Endothelial cell (in vitro differentiated cells): Measurements from ENCODE around the gene GLI2. TPM values are rescaled to one million over a fixed set of nuclear protein-coding genes. Genes with fewer than 3 reads are reported as not detected.

Source experiments
- DNase-seq: peaks from one replicate; pipeline ENCODE4 v3.0.0; 2021; ENCODE audit warnings: low spot score
- H3K27ac Mint-ChIP-seq: one replicate; pipeline ENCODE4 v1.8.0; 2021; ENCODE audit warnings: mixed read lengths, inconsistent platforms; ENCODE audit not compliant: unreplicated experiment
- H3K27me3 Mint-ChIP-seq: one replicate; pipeline ENCODE4 v1.8.0; 2021; ENCODE audit warnings: mild to moderate bottlenecking, moderate library complexity, mixed read lengths, inconsistent platforms; ENCODE audit not compliant: unreplicated experiment
- H3K36me3 Mint-ChIP-seq: one replicate; pipeline ENCODE4 v1.8.0; 2021; ENCODE audit warnings: mild to moderate bottlenecking, low read depth, mixed read lengths, inconsistent platforms; ENCODE audit not compliant: unreplicated experiment
- H3K4me1 Mint-ChIP-seq: one replicate; pipeline ENCODE4 v1.8.0; 2021; ENCODE audit warnings: mild to moderate bottlenecking, mixed read lengths, inconsistent platforms; ENCODE audit not compliant: unreplicated experiment
- H3K4me3 Mint-ChIP-seq: one replicate; pipeline ENCODE4 v1.8.0; 2021; ENCODE audit warnings: mild to moderate bottlenecking, mixed read lengths, inconsistent platforms; ENCODE audit not compliant: unreplicated experiment
- H3K9me3 Mint-ChIP-seq: one replicate; pipeline ENCODE4 v1.8.0; 2021; ENCODE audit warnings: mixed read lengths, inconsistent platforms; ENCODE audit not compliant: unreplicated experiment
- total RNA-seq: library from RNA; stranded (reverse); fragmentation: NEBNext Ultra II Directional; extraction: Animal tissue kit (Norgen Biotek cat#: 25700); gene quantifications from one replicate; pipeline ENCODE4 v1.2.1, GENCODE V29; 2021; ENCODE audit not compliant: unreplicated experiment
- TF ChIP-seq, protein P1 (sequence below): fragments of 200-600 bp; sonication (generic); IDR thresholded peaks from one replicate; pipeline ENCODE4 v1.5.0; 2021; ENCODE audit warnings: antibody characterized with exemption; ENCODE audit not compliant: unreplicated experiment

The GLI2 gene
- total RNA-seq, 1 donor from 2014 or later, result 1.2 TPM

DNA sequence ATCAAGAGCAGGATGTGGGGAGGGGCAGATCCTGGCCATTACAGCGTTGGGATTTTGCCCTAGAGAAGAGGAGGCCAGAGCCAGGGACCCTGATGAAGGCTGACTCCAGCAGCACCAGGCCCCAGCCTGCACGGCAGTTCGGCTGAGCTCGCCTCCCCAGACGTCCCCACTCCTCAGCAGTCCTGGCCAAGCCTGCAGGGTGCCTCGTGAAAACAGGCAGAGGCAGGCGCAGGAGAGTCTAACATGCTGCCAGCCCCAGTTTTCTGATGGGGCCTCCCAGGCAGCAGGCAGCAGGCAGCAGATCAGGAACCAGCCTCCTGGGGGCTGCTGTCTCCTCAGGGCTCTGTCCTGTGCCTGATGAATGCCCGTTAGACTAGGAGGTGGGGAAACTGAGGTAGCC, 19.7 kb upstream of the GLI2 start:
- Mint-ChIP-seq H3K4me3 (no peak overlapping the region), H3K4me1 (no peaks in the 10 kb centered on the region), H3K27ac (no peak overlapping the region), H3K27me3 (peaks cover 2% of the 10 kb centered on the region), H3K36me3 (no peaks in the 10 kb centered on the region), H3K9me3 (no peaks in the 10 kb centered on the region)
- no peak for DNase-seq
- TF ChIP-seq, protein P1, sequence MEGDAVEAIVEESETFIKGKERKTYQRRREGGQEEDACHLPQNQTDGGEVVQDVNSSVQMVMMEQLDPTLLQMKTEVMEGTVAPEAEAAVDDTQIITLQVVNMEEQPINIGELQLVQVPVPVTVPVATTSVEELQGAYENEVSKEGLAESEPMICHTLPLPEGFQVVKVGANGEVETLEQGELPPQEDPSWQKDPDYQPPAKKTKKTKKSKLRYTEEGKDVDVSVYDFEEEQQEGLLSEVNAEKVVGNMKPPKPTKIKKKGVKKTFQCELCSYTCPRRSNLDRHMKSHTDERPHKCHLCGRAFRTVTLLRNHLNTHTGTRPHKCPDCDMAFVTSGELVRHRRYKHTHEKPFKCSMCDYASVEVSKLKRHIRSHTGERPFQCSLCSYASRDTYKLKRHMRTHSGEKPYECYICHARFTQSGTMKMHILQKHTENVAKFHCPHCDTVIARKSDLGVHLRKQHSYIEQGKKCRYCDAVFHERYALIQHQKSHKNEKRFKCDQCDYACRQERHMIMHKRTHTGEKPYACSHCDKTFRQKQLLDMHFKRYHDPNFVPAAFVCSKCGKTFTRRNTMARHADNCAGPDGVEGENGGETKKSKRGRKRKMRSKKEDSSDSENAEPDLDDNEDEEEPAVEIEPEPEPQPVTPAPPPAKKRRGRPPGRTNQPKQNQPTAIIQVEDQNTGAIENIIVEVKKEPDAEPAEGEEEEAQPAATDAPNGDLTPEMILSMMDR, result no peak

DNA sequence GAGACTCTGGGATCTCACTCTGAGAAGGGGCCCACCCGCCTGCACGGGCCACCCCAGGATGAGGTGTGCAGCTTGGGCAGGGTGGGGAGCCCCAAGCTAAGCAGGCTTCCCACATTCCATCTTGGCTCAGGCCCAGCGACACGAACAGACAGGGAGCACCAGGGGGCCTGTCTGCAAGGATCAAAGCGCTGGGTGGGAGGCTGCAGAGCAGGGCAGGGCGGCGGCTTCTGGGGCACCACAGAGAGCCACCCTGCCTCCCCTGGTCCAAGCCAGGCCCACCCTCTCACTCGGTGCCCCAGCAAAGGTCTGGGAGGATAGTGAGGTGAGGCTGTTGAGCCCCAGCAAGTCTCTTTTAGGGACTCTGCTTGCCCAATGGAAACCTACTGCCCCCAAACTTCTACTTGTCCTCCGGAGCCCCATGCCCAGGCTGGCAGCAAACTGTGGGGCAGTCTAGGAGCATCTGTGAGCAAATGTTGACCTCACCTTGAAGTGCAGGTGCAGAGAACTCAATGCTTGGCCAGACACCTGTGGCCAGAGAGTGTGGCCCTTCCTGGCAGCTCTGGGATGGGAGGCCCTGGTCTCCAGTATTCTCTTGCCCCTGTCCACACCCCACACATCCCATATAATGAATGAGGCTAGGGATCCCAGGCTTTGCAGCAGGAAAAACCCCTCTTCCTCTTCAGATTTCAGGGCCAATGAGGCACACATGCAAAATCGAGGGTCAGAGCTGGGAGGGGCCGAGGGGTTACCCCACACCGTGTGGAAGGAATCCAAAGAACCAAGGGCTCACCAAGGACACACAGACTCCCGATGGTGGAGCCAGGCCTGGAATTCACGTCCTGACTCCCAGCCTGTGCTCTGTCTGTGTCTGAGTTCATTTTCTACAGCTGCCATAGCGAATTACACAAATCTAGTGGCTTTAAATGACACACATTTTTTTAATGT, 18.8 kb upstream of the GLI2 start:
- H3K9me3 Mint-ChIP-seq, result no peaks in the 10 kb centered on the region
- H3K36me3 Mint-ChIP-seq, result no peaks in the 10 kb centered on the region
- DNase-seq, result no peak
- TF ChIP-seq, protein P1, result no peak
- peaks cover 2% of the 10 kb centered on the region for H3K27me3 Mint-ChIP-seq
- no peak overlapping the region for H3K27ac Mint-ChIP-seq
- H3K4me3 Mint-ChIP-seq, result no peak overlapping the region
- no peaks in the 10 kb centered on the region for H3K4me1 Mint-ChIP-seq

DNA sequence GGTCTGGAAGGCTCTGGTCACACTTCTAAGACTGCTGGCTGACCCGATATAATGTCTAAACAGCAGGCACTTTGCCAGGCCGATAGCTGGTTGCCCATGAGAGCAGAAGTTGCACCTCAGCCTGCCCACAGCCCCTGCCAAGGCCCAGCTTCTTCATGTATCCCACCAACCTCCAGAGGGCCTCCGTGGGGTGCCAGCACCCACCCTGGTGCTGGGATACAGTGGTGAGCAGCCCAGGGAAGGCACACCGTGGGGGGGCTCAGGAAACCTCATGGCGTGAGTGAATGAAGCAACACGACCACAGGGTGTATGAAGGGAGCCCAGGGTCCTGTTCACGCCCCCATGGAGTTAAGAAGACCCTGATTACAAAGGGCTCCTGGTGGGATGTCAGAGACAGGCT, 16.2 kb upstream of the GLI2 start:
- DNase-seq, result no peak

DNA sequence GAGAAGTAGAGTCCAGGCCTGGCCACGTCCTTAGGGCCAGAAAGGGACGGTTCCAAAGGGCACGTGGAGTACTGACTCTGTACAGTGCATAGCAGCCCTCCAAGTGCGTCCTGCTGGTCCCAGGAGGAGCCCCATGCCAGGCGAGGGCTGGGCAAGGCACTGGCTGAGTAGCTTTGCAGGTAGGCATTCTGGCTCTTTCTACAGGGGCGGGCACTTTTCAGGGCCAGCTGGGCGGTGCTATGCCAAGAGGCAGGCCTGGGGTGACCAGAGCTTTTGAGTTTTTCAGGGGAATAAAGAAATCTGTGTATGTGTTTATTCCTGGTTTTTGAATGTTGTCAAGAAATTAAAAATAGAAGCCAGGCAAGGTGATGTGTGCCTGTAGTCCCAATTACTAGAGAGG, 15.4 kb upstream of the GLI2 start:
- H3K4me1 Mint-ChIP-seq, result peaks cover 9% of the 10 kb centered on the region
- no peaks in the 10 kb centered on the region for H3K36me3 Mint-ChIP-seq
- H3K27ac Mint-ChIP-seq, result no peak overlapping the region
- H3K9me3 Mint-ChIP-seq, result no peaks in the 10 kb centered on the region
- DNase-seq, result no peak
- H3K27me3 Mint-ChIP-seq, result no peaks in the 10 kb centered on the region
- no peak overlapping the region for H3K4me3 Mint-ChIP-seq
- TF ChIP-seq, protein P1, result no peak

More for the DNA sequence above, 16.2 kb upstream of the GLI2 start:
- Mint-ChIP-seq H3K27ac (no peak overlapping the region), H3K27me3 (no peaks in the 10 kb centered on the region), H3K4me3 (no peak overlapping the region), H3K9me3 (no peaks in the 10 kb centered on the region), H3K4me1 (peaks cover 9% of the 10 kb centered on the region), H3K36me3 (no peaks in the 10 kb centered on the region)
- TF ChIP-seq, protein P1, result no peak

DNA sequence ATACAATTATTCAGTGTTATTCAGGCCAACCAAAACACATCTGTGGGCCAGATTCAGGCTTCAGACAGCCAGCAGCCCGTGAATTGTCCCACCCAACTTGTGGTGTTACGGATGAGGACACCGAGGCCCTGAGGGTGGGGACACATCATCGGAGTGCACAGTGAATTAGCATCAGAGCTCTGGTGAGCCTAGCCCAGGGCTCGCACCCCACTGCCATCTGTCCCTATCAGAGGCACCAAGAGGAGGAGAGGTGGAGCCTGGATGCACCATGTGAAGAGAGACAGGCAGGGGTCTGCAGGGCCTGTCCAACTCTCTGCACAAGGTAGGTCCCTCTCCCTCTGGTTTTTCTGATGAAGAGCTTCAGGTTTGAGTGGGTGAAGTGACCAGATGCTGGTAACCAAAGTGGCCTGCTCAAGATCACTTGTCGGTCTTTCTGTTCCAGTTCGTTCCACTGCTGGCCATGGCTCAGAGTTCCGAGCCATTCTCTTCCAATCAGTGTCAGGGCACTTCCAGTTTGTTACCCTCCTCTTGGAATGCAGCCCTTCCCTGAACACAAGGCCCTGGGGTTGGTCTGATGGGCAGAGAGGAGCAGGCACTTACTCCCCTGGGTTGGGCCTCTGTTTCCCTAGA, 14.8 kb upstream of the GLI2 start:
- H3K27ac Mint-ChIP-seq, result no peak overlapping the region
- no peak overlapping the region for H3K4me3 Mint-ChIP-seq
- TF ChIP-seq, protein P1, result no peak
- no peaks in the 10 kb centered on the region for H3K9me3 Mint-ChIP-seq
- no peak for DNase-seq
- peaks cover 9% of the 10 kb centered on the region for H3K4me1 Mint-ChIP-seq
- no peaks in the 10 kb centered on the region for H3K36me3 Mint-ChIP-seq
- no peaks in the 10 kb centered on the region for H3K27me3 Mint-ChIP-seq
